Activated B cell treated with CpG ODN at 0.5 μM for 24 hours (primary cell): ENCODE results near the gene PCDHB12. TPM values are rescaled to one million over a fixed set of nuclear protein-coding genes. Genes with fewer than 3 reads are reported as not detected.
"Not testable (repeated sequence)": the region's sequence is repeated elsewhere in the genome, so short reads cannot be mapped to it uniquely, and the experiment has no call there.

Experiments used
- ATAC-seq: fragments of 200-7000 bp; cut with Tn5 transposase; one replicate; pipeline ENCODE4 v1.10.0; 2021; ENCODE audit warnings: low read depth, mild to moderate bottlenecking, moderate library complexity
- CTCF ChIA-PET: fragments of 350-600 bp; sonication (Branson Sonifier 250); formaldehyde crosslinking; loops from one replicate; lab custom pipeline; 2021; ENCODE audit warnings: antibody characterized with exemption; lab: Charles Lee
- POLR2A ChIA-PET: fragments of 350-600 bp; sonication (Branson Sonifier 250); formaldehyde crosslinking; loops from one replicate; lab custom pipeline; 2021; ENCODE audit warnings: antibody characterized with exemption; lab: Charles Lee
- DNase-seq: peaks from one replicate; pipeline ENCODE4 v3.0.0; 2022
- H3K27ac Mint-ChIP-seq: one replicate; pipeline ENCODE4 v1.8.0; 2020; ENCODE audit warnings: mixed read lengths
- H3K27me3 Mint-ChIP-seq: one replicate; pipeline ENCODE4 v1.8.0; 2021; ENCODE audit warnings: mixed read lengths
- H3K36me3 Mint-ChIP-seq: one replicate; pipeline ENCODE4 v1.8.0; 2021; ENCODE audit warnings: low read depth, mixed read lengths
- H3K4me1 Mint-ChIP-seq: one replicate; pipeline ENCODE4 v1.8.0; 2021; ENCODE audit warnings: mixed read lengths
- H3K4me3 Mint-ChIP-seq: one replicate; pipeline ENCODE4 v1.8.0; 2020; ENCODE audit warnings: mild to moderate bottlenecking, mixed read lengths
- H3K9me3 Mint-ChIP-seq: one replicate; pipeline ENCODE4 v1.8.0; 2020; ENCODE audit warnings: mixed read lengths
- CTCF ChIP-seq: fragments of 200-600 bp; IDR thresholded peaks from one replicate; pipeline ENCODE4 v1.8.0; 2022; ENCODE audit warnings: antibody characterized with exemption, mild to moderate bottlenecking
- intact Hi-C: fragments of 100-400 bp; cut with micrococcal nuclease; formaldehyde crosslinking; loops from one replicate; pipeline ENCODE4 v1.15.1; 2024
- total RNA-seq: library from RNA; stranded (reverse); gene quantifications from 2 replicates; pipeline ENCODE4 v1.2.3, GENCODE V29; 2022

The PCDHB12 gene
- total RNA-seq, 1 donor from 2014 or later, result not detected

GRCh38 chr5:141192110-141192725, 16.3 kb upstream of the PCDHB12 start, which contains the start of gene PCDHB10:
Gene PCDHB10, plus strand, starts transcription at chr5:141192353. Its CDS starts 200 bp downstream, at chr5:141192553.
- POLR2A ChIA-PET, result no interaction called here
- no peak for ATAC-seq
- no peak within 1 kb of the TSS for H3K27ac Mint-ChIP-seq
- peaks cover 22% of the 10 kb centered on the region for H3K27me3 Mint-ChIP-seq
- H3K9me3 Mint-ChIP-seq, result peaks cover 24% of the 10 kb centered on the region
- intact Hi-C loops, result no loop called here
- H3K4me1 Mint-ChIP-seq, result peaks cover under 1% of the 10 kb centered on the region
- CTCF ChIA-PET, result interaction anchor here (1.4 kb wide), 1 partner anchor 372 kb away, joined by 5 read pairs; no protein-coding TSS in a partner anchor
- no peak for TF ChIP-seq CTCF
- no peak for DNase-seq
- H3K36me3 Mint-ChIP-seq, result peaks cover 4% of the 10 kb centered on the region
- no peak within 1 kb of the TSS for H3K4me3 Mint-ChIP-seq

GRCh38 chr5:141194332-141194731, 14.2 kb upstream of the PCDHB12 start:
- H3K9me3 Mint-ChIP-seq, result peaks cover 30% of the 10 kb centered on the region
- peaks cover 19% of the 10 kb centered on the region for H3K27me3 Mint-ChIP-seq
- intact Hi-C loops, ATAC-seq, H3K4me1 Mint-ChIP-seq, H3K4me3 Mint-ChIP-seq, H3K36me3 Mint-ChIP-seq, DNase-seq, POLR2A ChIA-PET, CTCF ChIA-PET, H3K27ac Mint-ChIP-seq: not testable (repeated sequence)

GRCh38 chr5:141196363-141196762, 12.2 kb upstream of the PCDHB12 start:
- Mint-ChIP-seq H3K9me3 (peaks cover 37% of the 10 kb centered on the region), H3K27ac (no peak overlapping the region), H3K4me1 (no peaks in the 10 kb centered on the region), H3K4me3 (no peak overlapping the region), H3K36me3 (peaks cover 4% of the 10 kb centered on the region), H3K27me3 (peaks cover 24% of the 10 kb centered on the region)
- no peak for DNase-seq
- no peak for TF ChIP-seq CTCF
- ChIA-PET POLR2A (no interaction called here), CTCF (no interaction called here)
- intact Hi-C loops, result no loop called here
- ATAC-seq, result no peak

- no peaks in the 10 kb centered on the region for H3K4me1 Mint-ChIP-seq
- H3K27me3 Mint-ChIP-seq, result peaks cover 7% of the 10 kb centered on the region
- peaks cover 33% of the 10 kb centered on the region for H3K9me3 Mint-ChIP-seq
- ChIA-PET CTCF (no interaction called here), POLR2A (no interaction called here)
- ATAC-seq, result no peak
- H3K27ac Mint-ChIP-seq, result no peak within 1 kb of the TSS
- peaks cover 2% of the 10 kb centered on the region for H3K36me3 Mint-ChIP-seq
- DNase-seq, result no peak
- intact Hi-C loops, result no loop called here
- no peak within 1 kb of the TSS for H3K4me3 Mint-ChIP-seq
- TF ChIP-seq CTCF, result no peak
Measured at GRCh38 chr5:141199359-141200235, 8.9 kb upstream of the PCDHB12 start, which contains the start of gene PCDHB11. Gene PCDHB11, plus strand, starts transcription at chr5:141199627. Its CDS starts 148 bp downstream, at chr5:141199775.

- H3K4me1 Mint-ChIP-seq, CTCF ChIA-PET, H3K4me3 Mint-ChIP-seq, ATAC-seq, POLR2A ChIA-PET, intact Hi-C loops, H3K36me3 Mint-ChIP-seq, H3K27me3 Mint-ChIP-seq, H3K27ac Mint-ChIP-seq, DNase-seq: not testable (repeated sequence)
- H3K9me3 Mint-ChIP-seq, result peaks cover 30% of the 10 kb centered on the region
Measured at GRCh38 chr5:141201126-141201525, 7.4 kb upstream of the PCDHB12 start.

- H3K36me3 Mint-ChIP-seq, H3K27ac Mint-ChIP-seq, ATAC-seq, POLR2A ChIA-PET, H3K27me3 Mint-ChIP-seq, CTCF ChIA-PET, DNase-seq, H3K4me1 Mint-ChIP-seq, H3K4me3 Mint-ChIP-seq, intact Hi-C loops: not testable (repeated sequence)
- peaks cover 25% of the 10 kb centered on the region for H3K9me3 Mint-ChIP-seq
Measured at GRCh38 chr5:141201646-141202045, 6.9 kb upstream of the PCDHB12 start.

GRCh38 chr5:141210281-141210680, 1.8 kb downstream of the PCDHB12 start:
- intact Hi-C loops, H3K9me3 Mint-ChIP-seq: not testable (repeated sequence)

GRCh38 chr5:141210849-141211248, 2.3 kb downstream of the PCDHB12 start:
- H3K4me1 Mint-ChIP-seq, H3K36me3 Mint-ChIP-seq, H3K4me3 Mint-ChIP-seq, H3K27ac Mint-ChIP-seq, CTCF ChIA-PET, DNase-seq, ATAC-seq, intact Hi-C loops: not testable (repeated sequence)
- peaks cover 42% of the 10 kb centered on the region for H3K27me3 Mint-ChIP-seq
- POLR2A ChIA-PET, result interaction anchor here (0.5 kb wide), 1 partner anchor 106 kb away, joined by 4 read pairs; no protein-coding TSS in a partner anchor
- H3K9me3 Mint-ChIP-seq, result peaks cover 11% of the 10 kb centered on the region

More at GRCh38 chr5:141210281-141210680, 1.8 kb downstream of the PCDHB12 start:
- POLR2A ChIA-PET, result interaction anchor here (0.5 kb wide), 1 partner anchor 107 kb away, joined by 4 read pairs; no protein-coding TSS in a partner anchor
- DNase-seq, ATAC-seq, CTCF ChIA-PET, H3K4me3 Mint-ChIP-seq, H3K27ac Mint-ChIP-seq, H3K4me1 Mint-ChIP-seq, H3K36me3 Mint-ChIP-seq: not testable (repeated sequence)
- peaks cover 41% of the 10 kb centered on the region for H3K27me3 Mint-ChIP-seq
